ENCODE measurements around the gene RHBDD3.

Gene RHBDD3

DNA sequence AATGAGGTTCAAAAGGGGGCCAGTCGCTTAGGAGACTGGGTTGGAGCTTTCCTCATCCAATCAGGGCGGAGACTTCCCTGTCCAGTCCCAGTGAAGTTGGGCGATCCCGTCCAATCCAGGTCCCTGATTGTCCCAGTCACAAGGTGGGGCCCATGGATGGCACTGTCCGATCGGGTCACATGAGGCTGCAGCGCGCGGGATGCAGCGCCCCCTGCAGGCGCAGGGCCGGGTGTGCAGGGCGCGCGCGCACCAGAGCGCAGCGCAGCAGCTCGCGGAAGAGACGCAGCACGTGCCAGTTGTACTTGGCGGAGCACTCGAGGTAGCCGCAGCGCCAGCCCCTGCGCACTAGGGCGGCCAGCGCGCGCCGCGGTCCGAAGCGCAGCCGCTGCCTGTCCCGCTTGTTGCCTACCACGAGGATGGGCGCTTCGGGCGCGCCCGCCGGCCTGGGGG is 45.4 kb upstream of the RHBDD3 start:
- TF ChIP-seq, protein P1, sequence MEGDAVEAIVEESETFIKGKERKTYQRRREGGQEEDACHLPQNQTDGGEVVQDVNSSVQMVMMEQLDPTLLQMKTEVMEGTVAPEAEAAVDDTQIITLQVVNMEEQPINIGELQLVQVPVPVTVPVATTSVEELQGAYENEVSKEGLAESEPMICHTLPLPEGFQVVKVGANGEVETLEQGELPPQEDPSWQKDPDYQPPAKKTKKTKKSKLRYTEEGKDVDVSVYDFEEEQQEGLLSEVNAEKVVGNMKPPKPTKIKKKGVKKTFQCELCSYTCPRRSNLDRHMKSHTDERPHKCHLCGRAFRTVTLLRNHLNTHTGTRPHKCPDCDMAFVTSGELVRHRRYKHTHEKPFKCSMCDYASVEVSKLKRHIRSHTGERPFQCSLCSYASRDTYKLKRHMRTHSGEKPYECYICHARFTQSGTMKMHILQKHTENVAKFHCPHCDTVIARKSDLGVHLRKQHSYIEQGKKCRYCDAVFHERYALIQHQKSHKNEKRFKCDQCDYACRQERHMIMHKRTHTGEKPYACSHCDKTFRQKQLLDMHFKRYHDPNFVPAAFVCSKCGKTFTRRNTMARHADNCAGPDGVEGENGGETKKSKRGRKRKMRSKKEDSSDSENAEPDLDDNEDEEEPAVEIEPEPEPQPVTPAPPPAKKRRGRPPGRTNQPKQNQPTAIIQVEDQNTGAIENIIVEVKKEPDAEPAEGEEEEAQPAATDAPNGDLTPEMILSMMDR (IDR thresholded peaks at IDR 0.05; ENCODE audit: extremely low read depth, insufficient read depth, missing control alignments): peak; percentile 71
- in situ Hi-C loops (cut with MboI; ENCODE audit: low pct_unique_long_range_greater_than_20kb, low sequenced_read_pairs, unreplicated experiment): no loop called here
- DNase-seq (ENCODE audit: low spot score): peak; percentile 79

DNA sequence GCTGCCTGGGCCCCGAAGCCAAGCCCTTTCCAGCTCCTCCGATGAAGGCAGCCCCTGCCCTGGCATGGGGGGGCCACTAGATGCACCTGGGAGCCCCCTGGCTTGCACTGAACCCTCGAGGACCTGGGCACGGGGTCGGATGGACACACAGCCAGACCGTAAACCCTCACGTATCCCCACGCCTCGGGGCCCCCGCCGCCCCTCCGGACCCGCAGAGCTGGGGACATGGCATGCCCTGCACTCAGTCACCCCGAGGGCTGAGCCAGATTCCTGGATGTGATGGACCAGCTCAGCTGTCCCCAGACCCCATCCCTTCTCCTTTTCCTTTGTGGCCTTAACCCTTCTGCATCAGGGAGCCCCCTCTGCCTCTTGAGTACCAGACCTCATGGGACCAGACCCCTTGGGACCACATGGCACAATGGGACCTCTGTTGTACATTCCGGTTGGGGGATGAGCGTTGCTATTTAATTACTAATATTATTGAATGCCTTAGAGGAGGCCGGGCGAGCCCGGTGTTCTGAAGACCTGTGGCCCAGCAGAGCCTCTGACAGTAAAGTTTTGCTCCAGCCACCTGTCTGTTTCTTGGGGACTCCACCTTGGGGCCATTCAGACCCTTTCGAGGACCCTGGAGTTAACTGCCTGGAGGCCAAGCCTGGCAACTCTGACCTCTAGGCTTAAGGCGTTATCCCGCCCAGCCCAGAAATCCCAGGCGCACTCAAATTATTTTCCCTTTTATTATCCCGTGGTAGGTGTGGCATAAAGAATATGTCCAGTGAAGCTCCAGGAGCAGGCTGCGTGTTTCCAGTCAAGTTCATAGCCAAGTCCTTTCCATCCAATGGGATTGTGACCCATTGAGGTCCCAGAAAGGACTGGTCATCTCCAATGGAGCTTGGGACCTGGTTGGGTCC is 44.7 kb upstream of the RHBDD3 start:
- in situ Hi-C loops (cut with MboI; ENCODE audit: low pct_unique_long_range_greater_than_20kb, low sequenced_read_pairs, unreplicated experiment): no loop called here
- TF ChIP-seq, protein P1 (IDR thresholded peaks at IDR 0.05; ENCODE audit: extremely low read depth, insufficient read depth, missing control alignments): no peak
- no peak for DNase-seq (ENCODE audit: low spot score)

DNA sequence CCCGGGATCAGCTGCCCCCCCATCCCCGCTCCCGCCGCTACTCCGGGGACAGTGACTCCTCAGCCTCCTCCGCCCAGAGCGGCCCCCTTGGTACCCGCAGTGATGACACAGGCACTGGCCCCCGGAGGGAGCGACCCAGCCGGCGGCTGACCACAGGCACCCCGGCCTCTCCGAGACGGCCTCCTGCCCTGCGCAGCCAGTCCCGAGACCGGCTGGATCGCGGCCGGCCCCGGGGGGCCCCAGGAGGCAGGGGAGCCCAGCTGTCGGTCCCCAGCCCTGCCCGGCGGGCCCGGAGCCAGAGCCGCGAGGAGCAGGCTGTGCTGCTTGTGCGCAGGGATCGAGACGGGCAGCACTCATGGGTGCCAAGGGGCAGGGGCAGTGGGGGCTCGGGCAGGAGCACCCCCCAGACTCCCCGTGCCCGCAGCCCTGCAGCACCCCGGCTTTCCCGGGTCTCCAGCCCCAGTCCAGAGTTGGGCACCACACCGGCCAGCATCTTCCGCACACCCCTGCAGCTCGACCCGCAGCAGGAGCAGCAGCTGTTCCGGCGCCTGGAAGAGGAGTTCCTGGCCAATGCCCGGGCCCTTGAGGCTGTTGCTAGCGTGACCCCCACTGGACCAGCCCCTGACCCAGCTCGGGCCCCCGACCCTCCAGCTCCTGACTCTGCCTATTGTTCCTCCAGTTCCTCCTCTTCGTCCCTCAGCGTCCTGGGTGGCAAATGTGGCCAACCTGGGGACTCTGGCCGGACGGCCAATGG is 43.9 kb upstream of the RHBDD3 start:
- in situ Hi-C loops (cut with MboI; ENCODE audit: low pct_unique_long_range_greater_than_20kb, low sequenced_read_pairs, unreplicated experiment): no loop called here
- TF ChIP-seq, protein P1 (IDR thresholded peaks at IDR 0.05; ENCODE audit: extremely low read depth, insufficient read depth, missing control alignments): no peak
- DNase-seq (ENCODE audit: low spot score): no peak

GRCh38 chr22:29310863-29311339 is 43.1 kb upstream of the RHBDD3 start:
- DNase-seq (ENCODE audit: low spot score): peak; percentile 93
- in situ Hi-C loops (cut with MboI; ENCODE audit: low pct_unique_long_range_greater_than_20kb, low sequenced_read_pairs, unreplicated experiment): no loop called here
- TF ChIP-seq, protein P1 (IDR thresholded peaks at IDR 0.05; ENCODE audit: extremely low read depth, insufficient read depth, missing control alignments): no peak

DNA sequence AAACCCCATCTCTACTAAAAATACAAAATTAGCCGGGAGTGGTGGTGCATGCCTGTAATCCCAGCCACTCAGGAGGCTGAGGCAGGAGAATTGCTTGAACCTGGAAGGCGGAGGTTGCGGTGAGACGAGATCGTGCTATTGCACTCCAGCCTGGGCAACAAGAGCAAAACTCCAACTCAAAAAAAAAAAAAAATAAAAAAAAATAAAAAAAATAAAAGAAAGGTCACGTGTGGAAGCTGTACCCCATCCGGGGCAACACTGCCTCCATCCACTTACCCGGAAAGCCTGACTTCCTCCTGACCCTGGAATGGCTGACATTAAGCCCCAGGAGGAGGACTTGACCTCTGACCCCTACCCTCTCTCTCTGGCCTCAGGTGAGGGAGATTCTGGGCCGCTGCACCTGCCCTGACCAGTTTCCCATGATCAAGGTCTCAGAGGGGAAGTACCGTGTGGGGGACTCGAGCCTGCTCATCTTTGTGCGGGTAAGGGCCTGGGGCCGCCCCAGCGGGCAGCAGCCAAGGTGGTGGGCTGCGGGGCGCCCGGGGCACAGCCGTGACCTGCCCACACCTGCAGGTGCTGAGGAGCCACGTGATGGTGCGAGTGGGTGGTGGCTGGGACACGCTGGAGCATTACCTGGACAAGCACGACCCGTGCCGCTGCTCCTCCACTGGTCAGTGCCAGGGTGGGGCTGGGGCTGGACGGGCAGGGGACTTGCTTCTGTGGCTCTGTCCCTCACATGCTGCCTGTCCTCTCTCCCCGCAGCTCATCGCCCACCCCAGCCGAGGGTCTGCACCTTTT is 42.5 kb upstream of the RHBDD3 start:
- TF ChIP-seq, protein P1 (IDR thresholded peaks at IDR 0.05; ENCODE audit: extremely low read depth, insufficient read depth, missing control alignments): no peak
- in situ Hi-C loops (cut with MboI; ENCODE audit: low pct_unique_long_range_greater_than_20kb, low sequenced_read_pairs, unreplicated experiment): no loop called here
- DNase-seq (ENCODE audit: low spot score): peak; percentile 48
